ENCODE results near the gene IMMT. TPM values are rescaled to one million over a fixed set of nuclear protein-coding genes. Genes with fewer than 3 reads are reported as not detected.

IMMT gene
- 75.7 and 81.9 TPM in 2 replicates for total RNA-seq

GRCh38 chr2:86195055-86195807 is at the start of gene IMMT:
Gene IMMT, minus strand, starts transcription at chr2:86195462. Its CDS starts 80 bp downstream, at chr2:86195382.

GRCh38 chr2:86105969-86106945 is 89.0 kb downstream of the IMMT start, which contains the start of gene PTCD3:
Gene PTCD3, plus strand, starts transcription at chr2:86106235. Its CDS starts 13 bp downstream, at chr2:86106248.

GRCh38 chr2:86105252-86105968 is 89.9 kb downstream of the IMMT start, which contains the start of gene POLR1A:
Gene POLR1A, minus strand, starts transcription at chr2:86105886. Its CDS starts 110 bp downstream, at chr2:86105776.

Other genes with a start within 250 kb of the IMMT start
- 15.8 and 16.1 TPM in 2 replicates for gene POLR1A, start 89.6 kb downstream of the IMMT start, total RNA-seq
- 57.7 and 76.0 TPM in 2 replicates for gene PTCD3, start 89.2 kb downstream of the IMMT start, total RNA-seq
- gene MRPL35, start 4.0 kb upstream of the IMMT start, total RNA-seq = 49.3 and 68.1 TPM in 2 replicates
- gene REEP1, start 142.2 kb upstream of the IMMT start, total RNA-seq = not detected in 2 replicates
- 6.6 and 12.9 TPM in 2 replicates for gene KDM3A, start 245.9 kb upstream of the IMMT start, total RNA-seq

All from myometrial cell (primary cell).